ENCODE results near the gene ABAT.

ABAT gene

GRCh38 chr16:8717892-8718415, 43.5 kb downstream of the ABAT start:
- DNase-seq (ENCODE audit: low read depth, low spot score): no peak

GRCh38 chr16:8718851-8719680, 44.6 kb downstream of the ABAT start:
- DNase-seq (ENCODE audit: low read depth, low spot score): no peak

DNA sequence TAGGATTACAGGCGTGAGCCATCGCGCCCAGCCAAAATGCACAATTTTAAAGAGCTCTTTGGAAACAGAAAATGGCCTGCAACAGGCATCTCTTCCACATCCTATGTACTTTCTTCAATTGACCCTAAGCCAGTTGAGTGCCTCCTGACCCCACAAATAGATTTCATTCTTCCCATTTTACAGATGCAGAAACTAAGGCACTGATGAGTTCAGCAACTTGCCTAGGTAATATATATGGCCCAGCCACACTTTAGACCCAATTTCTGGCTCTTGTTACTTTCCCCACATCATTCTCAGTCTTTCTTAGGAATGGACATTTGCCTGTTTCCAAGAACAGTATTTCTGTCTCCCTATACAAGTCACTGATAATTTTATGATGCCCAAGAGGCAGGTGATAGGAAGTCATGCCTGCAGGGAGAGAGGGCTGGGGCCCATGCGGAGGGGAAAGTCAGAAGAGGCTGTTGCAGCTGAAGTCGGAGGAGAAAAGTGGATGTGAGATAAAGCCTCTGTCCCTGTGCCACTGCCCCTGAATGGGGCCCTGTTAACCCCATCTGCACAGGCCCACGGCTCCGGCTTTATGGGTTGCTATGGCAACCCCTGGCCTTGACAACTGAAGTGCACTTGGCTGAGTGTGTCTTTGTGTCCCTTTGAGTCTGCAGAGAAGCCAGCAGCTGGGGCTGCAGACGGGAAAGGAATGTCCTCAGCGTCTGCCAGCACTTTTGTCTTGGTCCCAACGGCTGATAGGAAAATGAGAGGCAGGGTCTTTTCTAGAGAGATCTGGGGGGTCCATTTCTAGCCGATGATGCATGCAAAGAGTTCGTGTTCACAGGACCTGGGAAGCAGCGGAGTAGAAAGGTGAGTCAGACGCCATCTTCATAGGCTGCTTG, 45.9 kb downstream of the ABAT start:
- no peak for DNase-seq (ENCODE audit: low read depth, low spot score)

GRCh38 chr16:8720967-8721308, 46.5 kb downstream of the ABAT start:
- DNase-seq (ENCODE audit: low read depth, low spot score): no peak

DNA sequence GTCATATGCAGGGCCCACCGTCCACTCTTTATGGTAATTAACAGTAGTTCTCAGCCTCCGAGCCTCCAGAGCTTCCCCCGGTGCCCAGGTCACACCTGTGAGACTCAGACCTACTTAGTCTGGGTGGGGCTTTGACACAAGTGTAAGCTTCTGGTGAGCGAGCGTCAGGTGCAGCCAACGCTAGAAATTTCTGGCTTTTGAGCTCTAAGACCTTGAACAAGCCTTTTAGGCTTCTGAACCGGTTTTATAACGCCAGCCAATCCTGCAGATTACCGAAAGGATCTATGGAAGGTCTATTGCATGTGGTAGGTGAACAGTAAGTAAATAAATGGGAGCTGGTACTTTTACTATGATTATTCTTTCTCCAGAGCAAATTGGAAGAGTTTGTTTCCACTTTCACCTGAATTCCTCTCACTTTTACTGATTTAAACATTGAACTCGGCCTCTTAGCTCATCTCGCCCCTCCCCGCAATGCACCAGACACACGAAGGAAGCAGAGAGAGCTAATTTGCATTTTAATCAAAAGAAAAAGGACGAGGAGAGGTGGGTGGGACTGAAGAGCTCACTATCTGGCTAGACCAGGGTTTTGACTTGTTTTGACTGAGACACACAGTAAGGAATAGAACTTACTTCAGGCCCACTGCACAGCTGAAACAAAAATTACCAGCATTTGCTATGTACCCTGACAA, 47.1 kb downstream of the ABAT start:
- DNase-seq (ENCODE audit: low read depth, low spot score): no peak

DNA sequence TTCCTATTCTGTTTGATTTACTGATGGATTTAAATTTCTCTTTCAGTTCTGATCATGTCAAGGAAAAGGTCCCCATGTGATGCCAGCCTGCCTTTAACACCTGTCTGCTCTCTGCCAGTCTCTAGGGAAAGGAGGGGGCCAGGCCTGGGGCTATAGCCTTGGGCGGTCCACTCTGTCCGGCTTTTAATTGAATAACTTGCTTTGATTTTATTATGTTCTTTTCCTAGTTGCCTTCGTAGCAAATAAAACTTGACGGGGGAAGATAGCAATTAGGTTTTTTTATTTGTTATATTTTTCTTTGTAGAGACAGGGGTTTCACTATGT, 47.6 kb downstream of the ABAT start:
- no peak for DNase-seq (ENCODE audit: low read depth, low spot score)

- DNase-seq (ENCODE audit: low read depth, low spot score): no peak
Observed at GRCh38 chr16:8725513-8726178, 51.2 kb downstream of the ABAT start.

DNA sequence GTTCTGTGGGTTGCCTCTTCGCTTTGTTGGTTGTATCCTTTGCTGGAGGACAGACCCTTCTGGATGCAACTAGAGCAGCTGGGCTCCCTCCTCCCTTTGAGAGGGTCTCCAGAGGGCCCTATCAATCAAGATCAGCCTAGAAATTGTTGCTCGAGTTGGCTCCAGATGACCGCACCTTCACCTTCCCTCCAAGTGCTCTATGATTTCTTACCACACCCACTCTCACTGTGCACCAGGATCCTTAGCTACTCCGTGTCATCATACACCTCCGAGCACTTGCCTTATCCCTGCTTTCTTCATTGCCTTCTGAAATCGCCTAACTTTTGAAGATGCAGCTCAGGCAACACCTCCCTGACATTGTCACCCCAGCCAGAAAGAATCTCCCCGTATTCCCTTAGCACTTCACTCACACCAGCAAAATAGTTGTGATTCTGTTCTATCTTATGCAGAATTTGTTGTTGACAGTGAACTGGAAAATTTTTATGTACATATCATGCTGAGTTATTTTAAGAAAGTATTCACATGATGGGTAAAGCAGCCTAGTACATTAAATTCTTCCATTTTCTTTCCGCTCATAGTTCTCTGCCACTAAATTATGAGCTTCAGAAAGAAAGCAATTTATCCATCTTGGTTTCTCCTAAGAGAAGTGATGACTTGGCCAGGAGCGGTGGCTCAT, 52.9 kb downstream of the ABAT start:
- no peak for DNase-seq (ENCODE audit: low read depth, low spot score)

- no peak for DNase-seq (ENCODE audit: low read depth, low spot score)
Observed at GRCh38 chr16:8727857-8728618, 53.6 kb downstream of the ABAT start.

GRCh38 chr16:8729779-8730334, 55.4 kb downstream of the ABAT start:
- no peak for DNase-seq (ENCODE audit: low read depth, low spot score)

DNA sequence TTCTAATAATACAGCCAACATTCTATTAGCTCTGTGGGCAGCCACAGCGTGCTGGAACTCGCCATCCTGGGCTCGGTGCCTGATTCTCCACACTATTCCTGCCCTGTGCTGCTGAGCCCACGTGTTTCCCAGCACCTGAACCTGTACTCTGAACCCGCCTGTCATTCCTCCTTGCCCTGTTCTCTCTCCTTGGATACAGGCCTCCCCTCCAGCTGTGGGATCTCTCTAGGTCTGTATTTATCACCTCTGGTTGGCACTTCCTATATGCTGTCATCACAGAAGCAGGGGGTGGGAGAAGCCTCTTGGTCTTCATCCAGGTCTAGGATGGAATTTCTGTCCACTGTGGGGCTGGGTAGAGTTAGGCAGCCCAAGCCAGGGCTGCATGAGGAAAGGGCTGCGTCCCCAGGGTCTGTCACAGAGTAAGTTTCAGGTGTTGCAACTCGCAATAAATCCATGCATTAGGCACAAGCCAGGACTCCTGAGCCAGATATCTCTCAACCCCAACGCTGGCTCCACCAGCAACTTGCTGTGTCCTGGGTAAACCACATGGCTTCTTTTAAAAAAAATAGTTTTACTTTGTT, 56.0 kb downstream of the ABAT start:
- no peak for DNase-seq (ENCODE audit: low read depth, low spot score)

DNA sequence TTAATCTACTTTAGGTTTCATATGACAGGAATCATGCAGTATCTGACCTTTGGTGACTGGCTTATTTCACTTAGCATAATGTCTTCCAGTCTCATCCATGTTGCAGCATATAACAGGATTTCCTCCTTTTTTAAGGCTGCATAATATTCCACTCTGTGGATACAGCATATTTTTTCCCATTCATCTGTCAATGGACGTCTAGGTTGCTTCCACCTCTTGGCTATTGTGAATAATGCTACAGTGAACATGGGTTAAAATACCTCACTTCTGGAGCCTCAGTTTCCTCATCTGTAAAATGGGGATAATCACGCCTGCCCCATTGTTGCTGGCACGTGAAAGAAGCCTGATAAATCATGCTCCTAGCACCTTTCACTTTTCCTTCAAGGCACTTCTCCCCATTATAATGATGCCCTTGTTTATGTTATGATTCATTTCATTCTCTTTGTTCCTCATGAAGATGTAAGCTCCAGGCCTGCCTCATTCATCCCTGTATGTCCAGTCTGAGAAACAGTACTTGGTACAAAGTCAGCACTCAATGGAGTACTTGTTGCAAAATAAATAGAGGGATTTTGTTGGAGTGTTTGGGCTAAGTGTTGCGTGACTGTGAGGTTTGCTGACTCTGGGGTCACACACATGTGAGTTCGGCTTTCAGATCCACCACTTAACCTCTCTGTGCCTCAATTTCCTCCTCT, 59.6 kb downstream of the ABAT start:
- no peak for DNase-seq (ENCODE audit: low read depth, low spot score)

- DNase-seq (ENCODE audit: low read depth, low spot score): no peak
Observed at GRCh38 chr16:8735574-8735973, 61.2 kb downstream of the ABAT start.

DNA sequence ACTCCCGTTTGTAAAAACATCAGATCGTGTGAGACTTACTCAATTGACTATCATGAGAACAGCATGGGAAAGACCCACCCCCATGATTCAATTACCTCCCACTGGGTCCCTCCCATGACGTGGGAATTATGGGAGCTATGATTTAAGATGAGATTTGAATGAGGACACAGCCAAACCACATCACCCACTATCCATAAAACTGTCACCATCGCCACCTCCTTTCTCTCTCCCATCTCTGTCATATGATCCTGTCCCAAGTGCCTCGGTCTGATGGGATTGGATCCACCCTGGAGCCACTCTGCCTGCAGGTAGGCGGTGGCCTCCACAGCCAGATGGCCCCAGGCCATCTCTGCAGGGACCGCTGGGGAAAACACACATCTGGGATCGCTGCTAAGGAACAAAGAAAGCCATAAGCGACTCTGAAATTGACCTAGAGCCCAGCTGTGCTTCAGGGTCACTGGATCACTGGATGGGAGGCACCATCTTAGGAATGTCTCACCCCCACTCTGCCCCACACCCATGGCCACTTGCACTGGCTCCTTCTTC, 61.8 kb downstream of the ABAT start:
- DNase-seq (ENCODE audit: low read depth, low spot score): no peak

DNA sequence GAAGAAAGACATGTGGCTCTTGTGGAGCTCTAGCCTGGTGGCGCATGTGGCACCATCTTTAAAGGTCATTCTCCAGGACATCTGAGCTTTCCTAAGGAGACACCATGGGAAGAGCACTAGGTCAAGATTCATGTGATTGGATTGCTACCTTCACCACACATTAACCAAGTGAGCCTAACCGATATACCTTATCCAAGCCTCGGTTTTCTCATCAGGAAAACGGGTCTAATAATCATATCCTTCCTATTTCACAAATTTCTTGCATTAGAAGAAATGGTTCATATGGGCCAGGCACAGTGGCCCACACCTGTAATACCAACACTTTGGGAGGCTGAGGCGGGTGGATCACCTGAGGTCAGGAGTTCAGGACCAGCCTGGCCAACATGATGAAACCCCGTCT, 64.7 kb downstream of the ABAT start:
- no peak for DNase-seq (ENCODE audit: low read depth, low spot score)

DNA sequence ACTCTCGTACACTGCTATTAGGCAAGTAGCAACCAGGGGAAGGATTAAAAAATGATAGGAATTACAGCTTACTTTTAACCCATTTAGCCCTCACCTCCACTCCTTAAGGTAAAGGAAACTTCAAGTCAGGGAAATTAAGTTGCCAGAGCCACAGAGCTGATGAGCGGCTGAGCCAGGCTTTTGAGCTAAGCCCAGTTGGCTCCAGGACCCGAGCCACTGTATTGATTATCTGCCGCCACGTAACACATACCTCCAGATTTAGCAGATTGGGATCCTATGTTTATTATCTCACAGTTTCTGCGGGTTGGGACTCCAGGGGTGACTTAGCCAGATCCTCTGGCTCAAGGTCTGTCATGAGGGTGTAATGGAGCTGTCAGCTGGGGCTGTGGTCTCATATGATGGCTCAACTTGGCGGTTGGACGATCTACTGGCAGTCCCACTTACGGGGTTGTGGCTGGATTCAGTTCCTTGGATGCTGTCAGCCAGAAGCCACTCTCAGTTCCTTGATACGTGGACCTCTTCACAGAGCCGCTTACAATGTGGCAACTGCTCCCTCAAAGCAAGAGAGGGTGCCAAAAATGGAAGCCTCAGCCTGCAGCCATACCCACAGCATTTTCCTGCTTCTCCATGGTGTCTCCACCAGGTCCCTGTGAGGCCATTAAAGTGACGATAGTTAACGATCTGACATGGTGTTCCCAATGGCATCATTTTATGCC, 65.7 kb downstream of the ABAT start:
- DNase-seq (ENCODE audit: low read depth, low spot score): no peak

DNA sequence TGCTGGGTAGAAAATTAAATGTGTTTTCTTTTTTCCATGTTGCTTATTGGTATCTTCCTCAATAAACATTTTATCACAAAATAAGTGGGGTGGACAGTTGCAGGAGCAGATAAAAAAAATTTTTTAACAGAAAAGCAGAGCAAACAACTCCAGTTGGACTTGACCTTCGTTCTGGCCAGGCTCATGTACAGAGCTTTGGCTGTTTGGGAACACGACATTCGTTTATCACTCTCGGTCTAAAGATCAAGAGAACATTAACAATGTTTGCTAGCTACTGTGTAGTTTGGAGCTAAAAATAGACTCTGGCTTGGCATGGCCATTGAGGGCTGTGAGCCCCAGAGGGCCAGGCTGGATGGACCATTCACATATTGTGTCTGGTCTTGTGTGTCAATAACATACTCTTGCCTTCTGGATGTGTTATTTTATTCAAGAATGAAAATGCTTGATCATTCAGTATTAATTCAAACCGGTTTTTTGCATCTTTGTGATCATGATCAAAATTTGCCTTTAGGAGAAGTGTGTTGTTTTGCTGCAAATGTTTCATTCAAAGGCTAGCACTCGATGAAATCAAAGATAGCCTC, 66.4 kb downstream of the ABAT start:
- no peak for DNase-seq (ENCODE audit: low read depth, low spot score)

- no peak for DNase-seq (ENCODE audit: low read depth, low spot score)
Observed at GRCh38 chr16:8741636-8742035, 67.2 kb downstream of the ABAT start.
